Right ventricle myocardium inferior (tissue), 1 donor: ENCODE measurements around the gene NOTCH1. TPM values are rescaled to one million over a fixed set of nuclear protein-coding genes. Genes with fewer than 3 reads are reported as not detected.

Experiments
- ATAC-seq: fragments of 200-7000 bp; cut with Tn5 transposase; one replicate; pipeline ENCODE4 v1.9.1; 2020; ENCODE audit warnings: mild to moderate bottlenecking, moderate library complexity
- DNase-seq: peaks from one replicate; pipeline ENCODE4 v3.0.0; 2021; ENCODE audit errors: missing footprints
- intact Hi-C: fragments of 100-400 bp; cut with DNase I; formaldehyde crosslinking; loops from one replicate; pipeline ENCODE4 v1.11.0; 2022
- total RNA-seq: library from RNA; stranded (reverse); fragmentation: NEBNext Ultra II Directional; extraction: Animal tissue kit (Norgen Biotek cat#: 25700); gene quantifications from one replicate; pipeline ENCODE4 v1.2.1, GENCODE V29; 2021
- donor health status: DM: no; HTN: yes; CAD: no; lungs with severe emphysema.

The NOTCH1 gene
- total RNA-seq, 1 donor from 2014 or later: 18.7 TPM

- intact Hi-C loops: loop anchor here (5.0 kb wide), 1 partner anchor 206 kb away; no protein-coding TSS in a partner anchor
- DNase-seq: peak; percentile 50
Measured at GRCh38 chr9:136486131-136486530, 59.7 kb downstream of the NOTCH1 start.

GRCh38 chr9:136485049-136486045, 60.5 kb downstream of the NOTCH1 start:
- DNase-seq (peak; percentile 91), ATAC-seq (peak; percentile 21)
- intact Hi-C loops: loop anchor here (5.0 kb wide), 1 partner anchor 207 kb away; no protein-coding TSS in a partner anchor

More at GRCh38 chr9:136486131-136486530, 59.7 kb downstream of the NOTCH1 start:
- no peak for ATAC-seq

- intact Hi-C loops: loop anchor here (1.0 to 5.0 kb wide), 2 partner anchors 147 to 208 kb away; no protein-coding TSS in a partner anchor
- no peak for ATAC-seq
Measured at GRCh38 chr9:136484153-136485048, 61.4 kb downstream of the NOTCH1 start.

GRCh38 chr9:136483589-136484152, 62.2 kb downstream of the NOTCH1 start:
- intact Hi-C loops: loop anchor here (1.0 kb wide), 2 partner anchors 120 to 148 kb away; partner anchors contain the start of gene DNLZ

More at GRCh38 chr9:136484153-136485048, 61.4 kb downstream of the NOTCH1 start:
- peak; percentile 79 for DNase-seq

GRCh38 chr9:136482793-136483588, 62.9 kb downstream of the NOTCH1 start, which contains the start of gene SEC16A:
SEC16A (minus strand) TSS chr9:136483040; CDS start chr9:136477615, 5,425 bp downstream.
- DNase-seq (peak; percentile 100), ATAC-seq (peak; percentile 89)
- intact Hi-C loops: loop anchor here (1.0 kb wide), 1 partner anchor 120 kb away; the partner anchor contains the start of gene DNLZ

More at GRCh38 chr9:136483589-136484152, 62.2 kb downstream of the NOTCH1 start:
- ATAC-seq (peak; percentile 69), DNase-seq (peak; percentile 95)

GRCh38 chr9:136482046-136482792, 63.6 kb downstream of the NOTCH1 start:
- no peak for DNase-seq
- intact Hi-C loops: no loop called here
- ATAC-seq: no peak

- no peak for ATAC-seq
- no peak for DNase-seq
- intact Hi-C loops: no loop called here
Measured at GRCh38 chr9:136481558-136481957, 64.3 kb downstream of the NOTCH1 start.

GRCh38 chr9:136476369-136477150, 69.3 kb downstream of the NOTCH1 start:
- ATAC-seq (no peak), DNase-seq (peak; percentile 34)
- intact Hi-C loops: no loop called here

GRCh38 chr9:136474974-136475865, 70.6 kb downstream of the NOTCH1 start:
- intact Hi-C loops: no loop called here
- ATAC-seq (no peak), DNase-seq (peak; percentile 60)

GRCh38 chr9:136474021-136474640, 71.7 kb downstream of the NOTCH1 start:
- intact Hi-C loops: no loop called here
- ATAC-seq (no peak), DNase-seq (no peak)

GRCh38 chr9:136473354-136473721, 72.5 kb downstream of the NOTCH1 start:
- intact Hi-C loops: no loop called here
- DNase-seq (peak; percentile 0), ATAC-seq (no peak)

GRCh38 chr9:136472640-136473353, 73.1 kb downstream of the NOTCH1 start:
- intact Hi-C loops: no loop called here

GRCh38 chr9:136471802-136472487, 73.9 kb downstream of the NOTCH1 start:
- intact Hi-C loops: no loop called here
- ATAC-seq: no peak

More at GRCh38 chr9:136472640-136473353, 73.1 kb downstream of the NOTCH1 start:
- ATAC-seq (no peak), DNase-seq (peak; percentile 18)

More at GRCh38 chr9:136471802-136472487, 73.9 kb downstream of the NOTCH1 start:
- DNase-seq: peak; percentile 39
